ENCODE data around the gene NOXO1.

NOXO1 gene

GRCh38 chr16:2009791-2010510 is 28.7 kb upstream of the NOXO1 start, which contains the start of gene ZNF598:
TSS of gene ZNF598 (minus strand) at chr16:2009821.
- peak; percentile 86 for DNase-seq

DNA sequence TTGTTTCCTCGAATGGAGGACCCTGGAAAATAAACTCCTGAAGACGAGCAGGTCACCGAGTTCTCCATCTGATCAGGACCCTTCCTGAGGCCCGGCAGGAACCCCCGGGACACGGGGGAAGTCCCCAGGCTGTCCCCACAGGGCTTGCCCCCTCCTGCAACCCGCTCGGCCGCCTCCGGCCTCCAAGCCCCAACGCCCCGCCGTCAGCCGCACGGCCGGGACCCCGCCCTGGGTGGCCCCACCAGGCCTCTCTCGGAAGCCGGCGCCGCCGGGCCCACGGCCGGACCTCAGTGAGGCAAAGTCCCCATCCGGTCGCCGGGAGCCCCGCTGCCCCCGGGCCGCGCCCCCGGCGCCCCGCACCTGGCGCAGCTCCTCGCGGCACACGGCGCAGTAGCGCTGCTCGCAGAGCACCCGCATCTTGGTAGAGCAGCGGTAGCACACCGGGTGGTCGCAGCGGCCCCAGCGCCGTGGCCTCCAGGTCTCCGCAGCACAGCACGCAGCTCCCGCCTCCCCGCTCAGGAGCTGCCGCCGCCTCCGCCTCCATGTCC is 28.0 kb upstream of the NOXO1 start:
- DNase-seq: no peak

DNA sequence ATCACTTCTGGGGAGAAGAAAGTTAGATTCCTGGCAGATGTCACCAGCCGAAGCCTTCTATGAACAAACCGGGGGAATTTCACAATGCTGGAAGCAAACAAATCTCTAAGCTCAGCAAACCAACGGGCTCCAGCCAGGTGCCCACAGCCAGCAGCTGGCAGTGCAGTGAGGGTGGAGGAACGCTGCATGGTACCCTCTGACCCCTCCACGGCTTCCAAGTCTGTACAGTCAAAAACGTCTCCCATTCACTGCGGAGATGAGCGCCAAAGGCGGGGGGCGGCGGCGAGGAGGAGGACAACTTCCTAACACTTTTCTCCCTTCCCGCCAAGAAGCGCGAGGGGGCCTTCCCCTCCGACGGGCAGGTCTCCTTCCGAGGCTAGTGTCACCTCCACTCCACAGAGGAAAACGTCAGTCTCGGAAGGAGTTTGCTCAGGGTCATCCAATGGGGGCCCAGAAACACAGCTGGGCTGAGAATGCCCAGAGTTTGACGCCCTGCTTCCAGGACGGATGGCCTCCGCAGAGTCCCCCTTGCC is 27.4 kb upstream of the NOXO1 start:
- no peak for DNase-seq

GRCh38 chr16:2008009-2008526 is 26.8 kb upstream of the NOXO1 start:
- no peak for DNase-seq

DNA sequence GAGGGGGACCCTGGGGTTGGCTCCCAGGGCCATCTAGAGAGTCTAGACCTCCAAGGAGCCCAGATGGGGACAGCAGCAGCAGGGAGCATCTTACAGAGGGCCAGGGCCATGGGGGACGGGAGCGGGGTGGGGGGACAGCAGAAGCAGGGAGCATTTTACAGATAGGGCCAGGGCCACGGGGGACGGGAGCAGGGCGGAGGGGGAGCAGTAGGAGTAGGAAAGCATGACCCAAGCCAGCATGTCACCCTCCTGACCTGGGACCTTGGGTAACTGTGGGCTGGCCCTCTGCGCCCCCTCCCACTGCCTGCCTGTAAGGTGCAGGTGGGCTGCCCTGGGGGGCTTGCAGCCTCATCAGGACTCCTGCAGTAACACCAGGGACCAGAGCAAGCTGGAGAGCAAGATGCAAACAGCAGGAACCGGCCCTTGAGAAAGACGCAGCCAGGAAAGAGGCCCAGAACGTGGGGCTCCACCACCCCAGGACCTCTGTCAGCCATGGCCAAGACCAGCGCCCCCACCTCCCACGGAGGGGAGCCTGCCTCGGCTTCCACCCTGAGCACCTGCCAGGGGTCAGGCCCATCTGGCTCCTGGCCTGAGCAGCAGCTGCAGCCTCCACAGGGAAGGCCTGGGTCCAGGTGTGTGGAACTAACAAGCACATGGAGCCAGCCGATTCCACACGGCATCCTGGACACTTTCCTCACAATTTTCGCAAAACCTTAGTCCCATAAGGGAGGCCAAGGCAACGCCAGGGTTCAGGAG is 26.0 kb upstream of the NOXO1 start:
- no peak for DNase-seq

GRCh38 chr16:2006317-2006716 is 25.0 kb upstream of the NOXO1 start:
- DNase-seq: no peak

DNA sequence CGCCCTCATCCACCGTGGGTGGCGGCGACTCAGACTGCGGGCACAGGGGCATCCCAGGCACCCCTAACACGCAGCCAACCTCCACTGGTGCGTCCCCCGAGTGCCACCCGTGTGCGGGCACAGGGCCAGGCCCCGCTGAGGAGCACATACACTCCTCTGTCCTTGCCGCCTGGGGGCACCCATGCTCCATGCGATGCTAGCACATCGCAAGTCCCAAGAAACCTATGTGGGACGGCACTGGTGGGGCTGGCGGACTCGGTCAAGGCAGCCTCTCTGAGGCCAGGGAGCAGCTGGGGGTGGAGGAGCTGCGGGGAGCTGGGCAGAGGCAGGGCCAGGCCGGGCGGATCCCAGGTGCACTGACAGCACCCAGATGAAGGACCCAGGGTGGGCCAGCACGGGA is 24.4 kb upstream of the NOXO1 start:
- DNase-seq: no peak

DNA sequence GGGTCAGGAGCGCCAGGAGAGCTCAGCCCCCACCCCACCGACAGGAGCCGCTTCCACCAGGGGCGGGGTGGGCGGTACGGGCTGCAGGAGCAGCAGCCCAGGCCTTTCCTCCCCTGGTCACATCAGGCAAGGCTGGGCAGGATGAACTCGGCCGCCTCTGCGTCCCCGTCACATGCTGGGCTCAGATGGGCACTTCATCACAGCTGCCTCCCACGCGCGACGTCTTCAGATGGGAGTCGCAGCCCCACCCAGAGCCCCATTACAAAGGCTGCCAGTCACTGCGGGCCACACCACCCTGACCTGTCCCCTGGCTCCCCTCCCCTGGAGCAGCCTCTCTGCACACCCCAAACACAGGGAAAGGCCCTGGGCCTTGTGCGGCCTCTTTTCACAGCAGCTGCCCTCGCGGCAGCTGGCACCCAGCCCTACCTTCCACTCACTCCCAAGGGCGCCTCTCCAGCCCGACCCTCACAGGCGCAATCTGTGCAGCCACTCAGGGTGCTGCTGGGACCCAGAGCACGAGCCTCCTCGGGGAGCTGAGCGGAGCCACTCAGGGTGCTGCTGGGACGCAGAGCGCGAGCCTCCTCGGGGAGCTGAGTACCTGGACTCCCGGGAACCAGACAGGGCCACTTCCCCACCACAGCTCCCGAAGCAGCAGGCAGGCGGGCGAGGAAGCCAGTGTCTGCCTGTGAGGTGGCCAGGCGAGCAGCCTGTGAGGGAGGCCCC is 23.7 kb upstream of the NOXO1 start:
- no peak for DNase-seq

- peak; percentile 89 for DNase-seq
Observed at GRCh38 chr16:2003827-2004641, 22.8 kb upstream of the NOXO1 start.

GRCh38 chr16:2003231-2003826 is 22.1 kb upstream of the NOXO1 start:
- no peak for DNase-seq

GRCh38 chr16:2002406-2003230 is 21.3 kb upstream of the NOXO1 start:
- DNase-seq: no peak

- DNase-seq: no peak
Observed at GRCh38 chr16:2001456-2002355, 20.4 kb upstream of the NOXO1 start.

DNA sequence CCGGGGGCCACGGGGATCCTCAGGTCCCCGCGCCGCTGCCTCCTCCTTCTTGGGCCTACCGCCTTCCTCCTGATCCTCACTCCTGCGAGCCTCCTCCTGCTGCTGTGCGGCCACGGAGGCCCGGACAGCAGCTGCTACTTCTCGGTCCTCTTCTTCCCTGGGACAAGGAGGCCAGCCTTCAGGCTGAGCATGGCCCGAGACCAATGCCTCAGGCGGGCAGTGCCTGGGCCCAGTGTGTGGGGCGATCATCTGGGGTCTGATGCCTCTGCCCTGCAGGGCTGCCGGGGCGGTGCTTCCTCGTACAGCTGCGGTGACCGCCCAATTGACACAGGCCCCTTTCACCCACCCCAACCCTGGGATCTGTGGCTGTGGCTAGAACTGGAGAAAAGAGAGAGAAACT is 19.8 kb upstream of the NOXO1 start:
- DNase-seq: no peak

DNA sequence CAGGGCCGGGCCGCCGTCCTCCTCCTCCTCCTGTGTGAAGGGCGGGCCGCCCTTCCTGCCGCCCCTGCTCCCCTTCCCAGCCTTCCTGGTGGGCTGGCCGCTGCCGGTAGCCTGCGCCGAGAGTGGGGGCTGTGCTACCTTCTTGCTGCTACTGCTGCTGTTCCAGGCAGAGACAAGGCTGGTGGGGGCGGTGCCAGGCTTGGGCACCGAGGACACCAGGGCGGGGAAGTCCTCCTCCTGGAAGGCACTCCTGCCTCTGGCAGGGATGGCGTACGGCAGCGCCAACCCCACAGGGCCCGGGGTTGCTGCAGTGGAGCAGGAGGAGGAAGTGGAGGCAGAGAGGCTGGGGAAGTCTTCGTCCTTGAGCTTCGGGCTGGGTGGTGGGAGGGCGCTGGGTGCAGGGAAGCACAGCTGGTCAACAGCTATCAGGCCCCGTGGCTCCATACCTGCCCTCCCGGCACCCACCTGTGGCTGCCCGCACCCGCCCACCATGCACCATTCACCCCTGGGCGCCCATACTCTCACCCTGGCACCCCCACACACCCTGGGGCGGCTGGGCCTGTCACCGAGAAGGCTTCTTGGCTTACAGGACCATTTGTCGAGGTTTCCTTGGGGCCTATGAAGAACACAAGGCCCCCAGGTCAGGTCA is 18.7 kb upstream of the NOXO1 start:
- no peak for DNase-seq

- DNase-seq: no peak
Observed at GRCh38 chr16:1998852-1999801, 17.9 kb upstream of the NOXO1 start.

- no peak for DNase-seq
Observed at GRCh38 chr16:1998360-1998835, 17.1 kb upstream of the NOXO1 start.

DNA sequence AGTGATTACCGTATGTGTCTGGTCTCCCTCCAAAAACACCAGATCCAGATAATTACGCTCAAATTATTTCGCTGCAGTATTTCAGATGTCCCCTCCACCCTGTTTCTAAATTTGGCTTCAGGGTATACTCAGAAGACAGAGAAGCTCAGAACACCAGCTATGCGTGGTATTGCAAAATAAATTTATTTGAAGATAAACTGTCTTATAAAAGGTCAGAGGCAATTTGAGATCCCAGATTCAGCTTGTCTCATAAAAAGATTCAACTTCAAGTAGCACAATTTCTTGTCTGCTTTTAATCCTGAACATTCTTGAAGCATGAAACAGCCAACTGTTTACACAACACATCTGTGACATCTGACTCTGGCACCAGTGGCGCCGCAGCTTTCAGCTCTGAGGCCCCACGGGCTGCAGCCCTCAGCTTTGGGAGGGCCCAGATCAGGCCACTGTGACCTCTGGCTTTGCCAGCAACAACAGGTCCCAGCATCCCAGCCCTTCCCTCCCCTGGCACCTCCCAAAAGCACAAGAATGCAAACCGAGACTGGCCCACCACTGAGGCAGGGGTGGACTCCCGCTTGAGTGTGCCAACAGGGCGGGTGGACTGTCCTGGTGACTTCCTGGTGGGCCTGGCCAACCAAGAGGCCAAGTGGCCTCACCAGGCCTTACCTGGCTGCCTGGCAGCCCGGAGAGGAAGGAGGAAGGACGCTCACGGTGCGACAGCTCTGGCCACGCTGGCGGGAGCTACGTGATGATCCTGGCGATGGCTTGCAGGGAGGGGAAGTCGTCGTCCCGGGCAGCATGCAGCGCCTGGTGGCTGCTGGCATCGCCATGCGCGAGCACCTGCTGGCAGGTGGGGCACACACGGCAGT is 16.5 kb upstream of the NOXO1 start:
- DNase-seq: no peak

Measured in CD4-positive, alpha-beta T cell treated with Interleukin-17A for 4 hours (primary cell).